HG03064 (cell line): ENCODE results near the gene S100A11.

Experiments
- ATAC-seq: cut with Tn5 transposase; IDR thresholded peaks from one replicate; pipeline ENCODE4 v1.9.1; 2021; ENCODE audit warnings: low read depth; ENCODE audit not compliant: unreplicated experiment

The S100A11 gene

GRCh38 chr1:151986501-151987190 is 50.2 kb downstream of the S100A11 start:
- no peak for ATAC-seq

- no peak for ATAC-seq
These were observed 51.0 kb downstream of the S100A11 start for GRCh38 chr1:151985768-151986167.

GRCh38 chr1:151985270-151985669 is 51.5 kb downstream of the S100A11 start:
- ATAC-seq = no peak

- peak; percentile 82 for ATAC-seq
These were observed 52.4 kb downstream of the S100A11 start for GRCh38 chr1:151984313-151984956.
